ENCODE data around the gene ZC3H7A. TPM values are rescaled to one million over a fixed set of nuclear protein-coding genes. Genes with fewer than 3 reads are reported as not detected.

The ZC3H7A gene
- total RNA-seq, 1 experiment from 2014 or later = 45.9 TPM

DNA sequence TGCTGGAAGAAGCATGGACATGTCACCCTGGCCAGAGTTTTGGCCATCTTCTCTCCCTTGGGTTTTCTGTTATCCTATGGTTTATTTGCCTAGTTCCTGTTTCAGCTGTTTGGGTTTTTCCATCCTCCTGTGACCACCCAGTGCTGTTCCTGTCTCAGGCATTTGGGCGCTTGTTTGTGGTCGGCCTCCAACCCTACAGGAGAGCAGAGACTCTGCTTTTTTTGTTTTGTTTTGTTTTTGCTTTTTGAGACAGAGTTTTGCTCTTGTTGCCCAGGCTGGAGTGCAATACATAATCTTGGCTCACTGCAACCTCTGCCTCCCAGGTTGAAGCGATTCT, 3.3 kb upstream of the ZC3H7A start:
- Mint-ChIP-seq H3K36me3 (no peaks in the 10 kb centered on the region), H3K4me1 (peaks cover 29% of the 10 kb centered on the region), H3K9me3 (no peaks in the 10 kb centered on the region), H3K4me3 (no peak overlapping the region), H3K27ac (peak overlapping the region; percentile 41; the same call in 1 of the 2 replicates), H3K27me3 (ENCODE audit: low read depth) (no peaks in the 10 kb centered on the region)
- DNase-seq (ENCODE audit: low spot score) (no peak), ATAC-seq (no peak)
- ChIA-PET POLR2A (no interaction called here), CTCF (no interaction called here)
- TF ChIP-seq, protein P1, sequence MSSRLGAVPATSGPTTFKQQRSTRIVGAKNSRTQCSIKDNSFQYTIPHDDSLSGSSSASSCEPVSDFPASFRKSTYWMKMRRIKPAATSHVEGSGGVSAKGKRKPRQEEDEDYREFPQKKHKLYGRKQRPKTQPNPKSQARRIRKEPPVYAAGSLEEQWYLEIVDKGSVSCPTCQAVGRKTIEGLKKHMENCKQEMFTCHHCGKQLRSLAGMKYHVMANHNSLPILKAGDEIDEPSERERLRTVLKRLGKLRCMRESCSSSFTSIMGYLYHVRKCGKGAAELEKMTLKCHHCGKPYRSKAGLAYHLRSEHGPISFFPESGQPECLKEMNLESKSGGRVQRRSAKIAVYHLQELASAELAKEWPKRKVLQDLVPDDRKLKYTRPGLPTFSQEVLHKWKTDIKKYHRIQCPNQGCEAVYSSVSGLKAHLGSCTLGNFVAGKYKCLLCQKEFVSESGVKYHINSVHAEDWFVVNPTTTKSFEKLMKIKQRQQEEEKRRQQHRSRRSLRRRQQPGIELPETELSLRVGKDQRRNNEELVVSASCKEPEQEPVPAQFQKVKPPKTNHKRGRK (CRISPR knock-in tag; IDR thresholded peaks at IDR 0.05; ENCODE audit: borderline replicate concordance) = no peak
- TF ChIP-seq, protein P2, sequence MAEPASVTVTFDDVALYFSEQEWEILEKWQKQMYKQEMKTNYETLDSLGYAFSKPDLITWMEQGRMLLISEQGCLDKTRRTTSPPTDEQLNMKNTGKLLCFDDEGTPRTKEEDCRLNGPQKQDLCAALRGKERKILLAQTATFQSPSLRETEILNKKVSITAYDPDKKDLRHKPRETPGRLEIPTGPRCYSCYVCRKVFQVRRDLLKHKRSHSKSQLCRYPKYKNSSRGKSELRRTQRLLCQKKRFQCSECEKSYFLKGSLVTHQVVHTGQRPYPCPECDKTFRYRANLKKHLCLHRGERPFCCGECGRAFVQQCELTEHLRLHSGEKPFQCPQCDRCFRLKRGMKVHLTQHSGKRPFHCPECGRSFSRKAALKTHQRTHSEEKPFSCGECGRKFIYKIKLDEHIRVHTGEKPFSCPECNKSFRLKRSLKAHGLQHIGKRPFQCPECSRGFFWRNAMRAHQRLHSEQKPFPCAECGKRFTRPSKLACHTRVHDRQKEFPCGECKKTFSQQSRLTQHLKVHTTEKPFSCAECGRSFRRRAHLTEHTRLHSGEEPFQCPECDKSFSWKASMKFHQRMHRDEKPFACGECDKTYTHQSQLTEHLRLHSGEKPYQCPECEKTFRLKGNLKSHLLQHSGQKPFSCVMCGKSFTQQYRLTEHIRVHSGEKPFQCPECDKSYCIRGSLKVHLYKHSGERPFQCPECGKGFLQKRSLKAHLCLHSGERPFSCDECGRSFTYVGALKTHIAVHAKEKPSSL (CRISPR knock-in tag; conservative IDR thresholded peaks at IDR 0.05) = no peak
- TF ChIP-seq NFYB (CRISPR knock-in tag; conservative IDR thresholded peaks at IDR 0.05; ENCODE audit: low read depth) (no peak), ZBTB21 (CRISPR knock-in tag; IDR thresholded peaks at IDR 0.05; ENCODE audit: borderline replicate concordance) (no peak), TEAD4 (CRISPR knock-in tag; IDR thresholded peaks at IDR 0.05) (no peak), SP1 (CRISPR knock-in tag; conservative IDR thresholded peaks at IDR 0.05) (no peak), JUN (CRISPR knock-in tag; IDR thresholded peaks at IDR 0.05) (no peak), GABPB1 (CRISPR knock-in tag; IDR thresholded peaks at IDR 0.05) (no peak), ZNF138 (CRISPR knock-in tag; conservative IDR thresholded peaks at IDR 0.05) (no peak), NFATC4 (CRISPR knock-in tag; IDR thresholded peaks at IDR 0.05) (no peak), GTF2I (CRISPR knock-in tag; conservative IDR thresholded peaks at IDR 0.05) (no peak)
- TF ChIP-seq, protein P3, sequence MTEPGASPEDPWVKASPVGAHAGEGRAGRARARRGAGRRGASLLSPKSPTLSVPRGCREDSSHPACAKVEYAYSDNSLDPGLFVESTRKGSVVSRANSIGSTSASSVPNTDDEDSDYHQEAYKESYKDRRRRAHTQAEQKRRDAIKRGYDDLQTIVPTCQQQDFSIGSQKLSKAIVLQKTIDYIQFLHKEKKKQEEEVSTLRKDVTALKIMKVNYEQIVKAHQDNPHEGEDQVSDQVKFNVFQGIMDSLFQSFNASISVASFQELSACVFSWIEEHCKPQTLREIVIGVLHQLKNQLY (CRISPR knock-in tag; IDR thresholded peaks at IDR 0.05) = no peak
- TF ChIP-seq, protein P4, sequence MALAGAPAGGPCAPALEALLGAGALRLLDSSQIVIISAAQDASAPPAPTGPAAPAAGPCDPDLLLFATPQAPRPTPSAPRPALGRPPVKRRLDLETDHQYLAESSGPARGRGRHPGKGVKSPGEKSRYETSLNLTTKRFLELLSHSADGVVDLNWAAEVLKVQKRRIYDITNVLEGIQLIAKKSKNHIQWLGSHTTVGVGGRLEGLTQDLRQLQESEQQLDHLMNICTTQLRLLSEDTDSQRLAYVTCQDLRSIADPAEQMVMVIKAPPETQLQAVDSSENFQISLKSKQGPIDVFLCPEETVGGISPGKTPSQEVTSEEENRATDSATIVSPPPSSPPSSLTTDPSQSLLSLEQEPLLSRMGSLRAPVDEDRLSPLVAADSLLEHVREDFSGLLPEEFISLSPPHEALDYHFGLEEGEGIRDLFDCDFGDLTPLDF (CRISPR knock-in tag; IDR thresholded peaks at IDR 0.05) = no peak
- TF ChIP-seq, protein P5, sequence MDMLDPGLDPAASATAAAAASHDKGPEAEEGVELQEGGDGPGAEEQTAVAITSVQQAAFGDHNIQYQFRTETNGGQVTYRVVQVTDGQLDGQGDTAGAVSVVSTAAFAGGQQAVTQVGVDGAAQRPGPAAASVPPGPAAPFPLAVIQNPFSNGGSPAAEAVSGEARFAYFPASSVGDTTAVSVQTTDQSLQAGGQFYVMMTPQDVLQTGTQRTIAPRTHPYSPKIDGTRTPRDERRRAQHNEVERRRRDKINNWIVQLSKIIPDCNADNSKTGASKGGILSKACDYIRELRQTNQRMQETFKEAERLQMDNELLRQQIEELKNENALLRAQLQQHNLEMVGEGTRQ (CRISPR knock-in tag; IDR thresholded peaks at IDR 0.05) = no peak
- TF ChIP-seq, protein P6, sequence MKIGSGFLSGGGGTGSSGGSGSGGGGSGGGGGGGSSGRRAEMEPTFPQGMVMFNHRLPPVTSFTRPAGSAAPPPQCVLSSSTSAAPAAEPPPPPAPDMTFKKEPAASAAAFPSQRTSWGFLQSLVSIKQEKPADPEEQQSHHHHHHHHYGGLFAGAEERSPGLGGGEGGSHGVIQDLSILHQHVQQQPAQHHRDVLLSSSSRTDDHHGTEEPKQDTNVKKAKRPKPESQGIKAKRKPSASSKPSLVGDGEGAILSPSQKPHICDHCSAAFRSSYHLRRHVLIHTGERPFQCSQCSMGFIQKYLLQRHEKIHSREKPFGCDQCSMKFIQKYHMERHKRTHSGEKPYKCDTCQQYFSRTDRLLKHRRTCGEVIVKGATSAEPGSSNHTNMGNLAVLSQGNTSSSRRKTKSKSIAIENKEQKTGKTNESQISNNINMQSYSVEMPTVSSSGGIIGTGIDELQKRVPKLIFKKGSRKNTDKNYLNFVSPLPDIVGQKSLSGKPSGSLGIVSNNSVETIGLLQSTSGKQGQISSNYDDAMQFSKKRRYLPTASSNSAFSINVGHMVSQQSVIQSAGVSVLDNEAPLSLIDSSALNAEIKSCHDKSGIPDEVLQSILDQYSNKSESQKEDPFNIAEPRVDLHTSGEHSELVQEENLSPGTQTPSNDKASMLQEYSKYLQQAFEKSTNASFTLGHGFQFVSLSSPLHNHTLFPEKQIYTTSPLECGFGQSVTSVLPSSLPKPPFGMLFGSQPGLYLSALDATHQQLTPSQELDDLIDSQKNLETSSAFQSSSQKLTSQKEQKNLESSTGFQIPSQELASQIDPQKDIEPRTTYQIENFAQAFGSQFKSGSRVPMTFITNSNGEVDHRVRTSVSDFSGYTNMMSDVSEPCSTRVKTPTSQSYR (CRISPR knock-in tag; IDR thresholded peaks at IDR 0.05) = no peak
